Fibroblast of villous mesenchyme (primary cell): Measurements from ENCODE around the gene EML6. TPM values are rescaled to one million over a fixed set of nuclear protein-coding genes. Genes with fewer than 3 reads are reported as not detected.

Source experiments
- DNase-seq: peaks from one replicate; pipeline ENCODE4 v3.0.0-alpha.2; 2010; ENCODE audit warnings: low read depth
- H3K4me3 ChIP-seq: 2 replicates; pipeline ENCODE4 v1.5.1; 2011; ENCODE audit warnings: low read depth, mild to moderate bottlenecking, low read length
- CTCF ChIP-seq: IDR thresholded peaks from 2 replicates; pipeline ENCODE4 v1.5.1; 2012; ENCODE audit warnings: low read depth, mild to moderate bottlenecking, low read length; ENCODE audit not compliant: insufficient read depth
- total RNA-seq: library from RNA; depleted of rRNA; stranded (reverse); fragments of >200 nt; gene quantifications from 2 replicates; pipeline ENCODE4 v1.2.3, GENCODE V29; 2012

EML6 gene
- total RNA-seq, 1 donor, result 1.3 TPM

- no peak for TF ChIP-seq CTCF
- no peak for DNase-seq
- H3K4me3 ChIP-seq, result no peak overlapping the region
These were observed 80.6 kb downstream of the EML6 start for GRCh38 chr2:54803783-54804751.

GRCh38 chr2:54805255-54805654 is 81.8 kb downstream of the EML6 start:
- H3K4me3 ChIP-seq, result no peak overlapping the region
- DNase-seq, result no peak
- TF ChIP-seq CTCF, result no peak

GRCh38 chr2:54806975-54807374 is 83.5 kb downstream of the EML6 start:
- no peak for TF ChIP-seq CTCF
- DNase-seq, result no peak
- H3K4me3 ChIP-seq, result no peak overlapping the region

GRCh38 chr2:54808661-54809060 is 85.2 kb downstream of the EML6 start:
- H3K4me3 ChIP-seq, result no peak overlapping the region
- no peak for TF ChIP-seq CTCF
- DNase-seq, result peak; percentile 87

- peak; percentile 52 for DNase-seq
- no peak for TF ChIP-seq CTCF
- H3K4me3 ChIP-seq, result no peak overlapping the region
These were observed 86.4 kb downstream of the EML6 start for GRCh38 chr2:54809819-54810218.

GRCh38 chr2:54810246-54810645 is 86.8 kb downstream of the EML6 start:
- H3K4me3 ChIP-seq, result no peak overlapping the region
- DNase-seq, result no peak
- no peak for TF ChIP-seq CTCF
